Fibroblast of mammary gland (primary cell): Measurements from ENCODE around the gene RAD9A.

Experiments
- DNase-seq: peaks from one replicate; pipeline ENCODE4 v3.0.0-alpha.2; 2010; ENCODE audit warnings: low read depth
- H3K4me3 ChIP-seq: 2 replicates; pipeline ENCODE4 v1.5.1; 2011; ENCODE audit warnings: low read depth, mild to moderate bottlenecking, low read length, moderate library complexity; ENCODE audit not compliant: control insufficient read depth
- TF ChIP-seq, protein P1 (sequence below): conservative IDR thresholded peaks from 2 replicates; pipeline ENCODE4 v1.5.1; 2011; ENCODE audit warnings: low read depth, low read length, inconsistent platforms; ENCODE audit not compliant: control insufficient read depth, insufficient read depth

RAD9A gene

DNA sequence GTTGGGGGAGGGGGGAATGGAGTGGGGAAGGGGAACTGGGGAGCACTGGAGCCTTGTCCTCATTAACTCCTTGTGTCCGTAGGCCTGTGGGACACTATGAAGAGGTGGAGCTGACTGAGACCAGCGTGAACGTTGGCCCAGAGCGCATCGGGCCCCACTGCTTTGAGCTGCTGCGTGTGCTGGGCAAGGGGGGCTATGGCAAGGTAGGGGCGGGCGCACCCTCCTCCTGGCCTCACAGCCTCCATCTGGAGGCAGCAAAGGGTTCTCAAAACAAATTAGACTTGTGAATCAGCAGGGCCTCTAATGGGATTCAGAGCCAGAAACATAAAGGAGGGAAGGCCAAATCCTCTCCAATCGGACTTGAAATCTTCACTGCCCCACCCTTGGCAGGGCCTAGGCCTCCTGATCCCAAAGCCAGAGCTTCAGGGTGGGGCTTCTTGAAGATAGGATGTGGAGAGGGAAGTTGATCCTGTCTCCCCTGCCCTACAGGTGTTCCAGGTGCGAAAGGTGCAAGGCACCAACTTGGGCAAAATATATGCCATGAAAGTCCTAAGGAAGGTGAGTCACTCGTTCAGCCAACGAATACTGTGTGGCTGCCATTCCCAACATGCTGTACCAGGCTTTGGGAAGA lies 37.4 kb downstream of the RAD9A start:
- TF ChIP-seq, protein P1, sequence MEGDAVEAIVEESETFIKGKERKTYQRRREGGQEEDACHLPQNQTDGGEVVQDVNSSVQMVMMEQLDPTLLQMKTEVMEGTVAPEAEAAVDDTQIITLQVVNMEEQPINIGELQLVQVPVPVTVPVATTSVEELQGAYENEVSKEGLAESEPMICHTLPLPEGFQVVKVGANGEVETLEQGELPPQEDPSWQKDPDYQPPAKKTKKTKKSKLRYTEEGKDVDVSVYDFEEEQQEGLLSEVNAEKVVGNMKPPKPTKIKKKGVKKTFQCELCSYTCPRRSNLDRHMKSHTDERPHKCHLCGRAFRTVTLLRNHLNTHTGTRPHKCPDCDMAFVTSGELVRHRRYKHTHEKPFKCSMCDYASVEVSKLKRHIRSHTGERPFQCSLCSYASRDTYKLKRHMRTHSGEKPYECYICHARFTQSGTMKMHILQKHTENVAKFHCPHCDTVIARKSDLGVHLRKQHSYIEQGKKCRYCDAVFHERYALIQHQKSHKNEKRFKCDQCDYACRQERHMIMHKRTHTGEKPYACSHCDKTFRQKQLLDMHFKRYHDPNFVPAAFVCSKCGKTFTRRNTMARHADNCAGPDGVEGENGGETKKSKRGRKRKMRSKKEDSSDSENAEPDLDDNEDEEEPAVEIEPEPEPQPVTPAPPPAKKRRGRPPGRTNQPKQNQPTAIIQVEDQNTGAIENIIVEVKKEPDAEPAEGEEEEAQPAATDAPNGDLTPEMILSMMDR, result no peak
- H3K4me3 ChIP-seq, result peak overlapping the region; percentile 99
- peak; percentile 25 for DNase-seq

DNA sequence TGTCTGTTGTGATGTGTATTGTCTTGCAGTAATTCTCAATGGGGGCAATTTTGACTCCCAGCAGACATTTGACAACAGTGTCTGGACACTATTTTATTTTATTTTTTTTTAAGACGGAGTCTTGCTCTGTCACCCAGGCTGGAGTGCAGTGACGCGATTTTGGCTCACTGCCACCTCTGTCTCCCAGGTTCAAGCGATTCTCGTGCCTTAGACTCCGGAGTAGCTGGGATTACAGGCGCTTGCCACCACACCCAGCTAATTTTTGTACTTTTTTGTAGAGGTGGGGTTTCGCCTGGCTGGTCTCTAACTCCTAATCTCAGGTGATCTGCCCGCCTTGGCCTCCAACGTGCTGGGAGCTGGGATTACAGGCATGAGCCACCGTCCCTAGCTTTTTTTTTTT lies 37.9 kb downstream of the RAD9A start:
- TF ChIP-seq, protein P1, result no peak
- H3K4me3 ChIP-seq, result peak overlapping the region; percentile 99
- no peak for DNase-seq

DNA sequence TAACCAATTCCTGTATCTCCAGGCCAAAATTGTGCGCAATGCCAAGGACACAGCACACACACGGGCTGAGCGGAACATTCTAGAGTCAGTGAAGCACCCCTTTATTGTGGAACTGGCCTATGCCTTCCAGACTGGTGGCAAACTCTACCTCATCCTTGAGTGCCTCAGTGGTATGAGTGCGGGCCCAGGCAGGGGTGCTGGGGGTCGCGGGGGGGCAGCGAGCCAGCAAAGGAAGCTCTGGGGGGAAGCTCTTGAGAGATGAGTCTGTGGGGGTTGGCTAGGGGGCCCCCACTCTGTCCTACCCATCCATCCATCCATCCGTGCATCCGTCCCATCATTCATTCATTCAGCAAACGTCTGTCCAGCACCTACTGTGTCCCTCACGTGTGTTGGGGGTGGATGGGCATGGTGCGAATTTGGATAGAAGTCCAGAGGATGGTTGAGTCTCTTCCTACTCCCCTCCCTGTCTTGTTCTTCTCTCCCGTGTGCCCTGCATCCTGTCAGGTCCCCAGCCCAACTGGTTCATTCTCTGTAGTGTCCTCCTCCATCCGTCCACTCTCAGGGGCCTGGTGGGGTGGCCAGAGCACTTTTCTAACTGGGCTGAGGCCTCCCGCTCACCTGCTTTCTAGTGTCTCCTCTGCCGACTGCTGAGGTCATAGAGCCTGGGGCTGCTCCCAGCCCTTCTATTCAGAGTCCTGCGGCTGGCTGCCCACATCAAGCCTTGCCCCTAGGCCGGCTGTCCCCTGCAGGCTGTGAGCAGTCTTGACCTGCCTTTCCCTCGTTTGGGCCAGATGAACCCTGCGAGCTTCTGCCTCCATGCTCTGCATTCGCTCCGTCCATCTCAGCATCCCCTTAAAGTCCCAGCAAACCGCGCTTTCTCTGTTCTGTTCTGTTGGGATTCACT lies 39.8 kb downstream of the RAD9A start:
- no peak for DNase-seq
- no peak overlapping the region for H3K4me3 ChIP-seq
- TF ChIP-seq, protein P1, result no peak

DNA sequence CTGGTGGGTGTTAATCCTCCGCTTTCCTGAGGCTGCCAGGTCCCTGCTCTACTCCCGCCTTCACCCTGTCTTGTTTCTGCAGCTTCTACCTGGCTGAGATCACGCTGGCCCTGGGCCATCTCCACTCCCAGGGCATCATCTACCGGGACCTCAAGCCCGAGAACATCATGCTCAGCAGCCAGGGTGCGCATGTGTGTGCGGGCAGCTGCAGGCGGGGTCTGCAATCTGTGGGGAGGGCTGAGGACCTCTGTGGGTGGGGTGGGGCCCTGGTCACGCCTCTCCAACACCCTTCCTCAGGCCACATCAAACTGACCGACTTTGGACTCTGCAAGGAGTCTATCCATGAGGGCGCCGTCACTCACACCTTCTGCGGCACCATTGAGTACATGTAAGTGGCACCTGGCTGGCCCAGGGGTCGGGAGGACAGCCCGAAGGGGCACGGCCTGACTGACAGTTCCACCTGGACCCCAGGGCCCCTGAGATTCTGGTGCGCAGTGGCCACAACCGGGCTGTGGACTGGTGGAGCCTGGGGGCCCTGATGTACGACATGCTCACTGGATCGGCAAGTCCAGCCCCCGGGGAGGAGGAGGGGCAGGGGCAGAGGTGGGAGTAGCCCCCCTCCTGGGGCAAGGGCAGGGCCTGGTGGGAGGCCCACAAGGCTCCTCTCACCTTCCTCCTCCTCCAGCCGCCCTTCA lies 41.0 kb downstream of the RAD9A start:
- TF ChIP-seq, protein P1, result no peak
- no peak for DNase-seq
- H3K4me3 ChIP-seq, result no peak overlapping the region

DNA sequence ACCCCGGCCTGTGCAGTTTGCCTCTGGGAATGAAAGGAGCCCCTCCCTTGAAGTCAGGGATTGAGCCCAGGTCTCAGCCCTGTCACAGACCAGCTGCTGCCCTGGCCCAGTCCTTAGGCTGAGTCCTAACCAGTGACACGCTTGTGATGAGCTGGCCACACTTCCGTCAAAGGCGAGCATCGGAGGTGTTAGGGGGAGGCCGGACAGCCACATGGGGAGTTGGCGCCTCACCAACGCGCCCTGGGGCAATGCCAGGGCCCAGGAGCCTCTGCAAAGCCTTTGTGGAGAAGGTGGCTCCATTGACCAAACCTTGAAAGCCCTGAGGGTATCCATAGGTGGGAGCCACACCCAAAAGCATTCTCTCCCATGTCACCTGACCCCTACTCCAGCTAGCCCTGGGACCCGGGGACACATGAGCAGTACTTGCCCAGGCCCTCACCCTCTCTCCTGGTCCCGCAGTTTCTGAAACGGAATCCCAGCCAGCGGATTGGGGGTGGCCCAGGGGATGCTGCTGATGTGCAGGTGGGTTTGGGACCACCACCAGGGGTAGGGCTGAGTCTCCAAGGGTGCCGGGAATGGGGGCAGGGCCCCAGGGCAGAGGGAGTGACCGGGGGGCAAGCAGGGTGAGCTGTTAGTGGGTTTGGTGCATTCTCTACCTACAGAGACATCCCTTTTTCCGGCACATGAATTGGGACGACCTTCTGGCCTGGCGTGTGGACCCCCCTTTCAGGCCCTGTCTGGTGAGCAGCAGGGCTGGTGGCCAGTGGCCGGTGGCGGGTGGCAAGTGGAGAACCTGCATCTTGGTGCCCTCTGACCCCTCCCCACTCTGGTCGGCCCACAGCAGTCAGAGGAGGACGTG lies 42.0 kb downstream of the RAD9A start:
- no peak overlapping the region for H3K4me3 ChIP-seq
- TF ChIP-seq, protein P1, result no peak
- no peak for DNase-seq

DNA sequence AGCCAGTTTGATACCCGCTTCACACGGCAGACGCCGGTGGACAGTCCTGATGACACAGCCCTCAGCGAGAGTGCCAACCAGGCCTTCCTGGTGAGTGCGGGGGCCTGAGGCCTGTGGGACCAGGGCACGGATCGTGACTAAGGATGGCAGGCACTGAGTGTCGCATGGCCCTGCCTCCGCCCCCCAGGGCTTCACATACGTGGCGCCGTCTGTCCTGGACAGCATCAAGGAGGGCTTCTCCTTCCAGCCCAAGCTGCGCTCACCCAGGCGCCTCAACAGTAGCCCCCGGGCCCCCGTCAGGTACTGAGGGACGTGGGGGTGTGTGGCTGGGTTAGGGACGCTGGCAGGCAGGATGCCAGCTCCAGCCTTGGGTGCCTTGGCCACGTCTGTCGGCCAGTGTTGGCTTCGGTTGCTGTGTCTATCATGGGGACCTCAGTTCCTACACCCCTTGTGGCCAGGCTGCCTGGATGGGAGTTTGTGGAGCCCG lies 42.7 kb downstream of the RAD9A start:
- DNase-seq, result no peak
- TF ChIP-seq, protein P1, result no peak
- no peak overlapping the region for H3K4me3 ChIP-seq
